Gastroesophageal sphincter (tissue), 4 donors: ENCODE measurements around the gene HSH2D. TPM values are rescaled to one million over a fixed set of nuclear protein-coding genes. Genes with fewer than 3 reads are reported as not detected.

Experiments
- ATAC-seq: fragments of 150-250 bp; one replicate; pipeline ENCODE4 v1.9.1; 2016; ENCODE audit warnings: mild to moderate bottlenecking, moderate library complexity
- H3K27ac ChIP-seq, 4 donors: fragments of 200-600 bp; sonication (generic) in 3 of 4; 1 replicate in 3 of 4; 2 replicates in 1 of 4; pipeline ENCODE4 v1.5.1; 2016 to 2019
- H3K27me3 ChIP-seq: fragments of 200-600 bp; sonication (generic); one replicate; pipeline ENCODE4 v1.5.1; 2019
- H3K36me3 ChIP-seq, 2 donors: fragments of 200-600 bp; sonication (generic); one replicate each; pipeline ENCODE4 v1.5.1; 2019; ENCODE audit warnings: control low read depth in 1 of 2
- H3K4me1 ChIP-seq, 3 donors: fragments of 200-600 bp; sonication (generic); 1 replicate in 2 of 3; 2 replicates in 1 of 3; pipeline ENCODE4 v1.5.1; 2016 to 2019; ENCODE audit warnings: control low read depth in 2 of 3
- H3K4me3 ChIP-seq, 2 donors: fragments of 200-600 bp; sonication (generic); one replicate each; pipeline ENCODE4 v1.5.1; 2019; ENCODE audit warnings: mild to moderate bottlenecking in 1 of 2, moderate library complexity in 1 of 2
- H3K9me3 ChIP-seq, 3 donors: fragments of 200-600 bp; sonication (generic); one replicate each; pipeline ENCODE4 v1.5.1; 2017 to 2019; ENCODE audit warnings: control low read depth in 2 of 3
- CTCF ChIP-seq, 4 experiments: fragments of 200-600 bp in 2 of 4; fragments of 450-650 bp in 2 of 4; sonication (generic) in 1 of 4; IDR thresholded peaks; one replicate each; pipeline ENCODE4 v1.5.1; 2017 to 2019; ENCODE audit warnings: antibody characterized with exemption in 4 of 4, mild to moderate bottlenecking in 2 of 4, moderate library complexity in 2 of 4
- EP300 ChIP-seq: sonication (generic); formaldehyde crosslinking; IDR thresholded peaks from one replicate; pipeline ENCODE4 v1.6.1; 2017; ENCODE audit warnings: antibody characterized with exemption, mild to moderate bottlenecking
- POLR2A ChIP-seq, 2 donors: fragments of 450-650 bp; IDR thresholded peaks; one replicate each; pipeline ENCODE4 v1.6.1; 2017; ENCODE audit warnings: antibody characterized with exemption in 2 of 2, mild to moderate bottlenecking in 2 of 2, moderate library complexity in 1 of 2
- POLR2AphosphoS5 ChIP-seq: sonication (generic); formaldehyde crosslinking; IDR thresholded peaks from one replicate; pipeline ENCODE4 v1.6.1; 2017; ENCODE audit warnings: antibody characterized with exemption
- WGBS, 2 donors: methylation state at CpG; one replicate each; pipeline ENCODE4 v1.1.5; 2018; ENCODE audit warnings: low coverage in 1 of 2; 5-methylcytosine and 5-hydroxymethylcytosine counted together
- total RNA-seq, 4 donors: library from RNA; depleted of rRNA; stranded (reverse); fragments of >200 nt; gene quantifications; one replicate each; pipeline ENCODE4 v1.1.0, GENCODE V29; 2016

Gene HSH2D
- total RNA-seq, 4 donors from 2014 or later, result 0.87 to 0.94 TPM; not detected in 2

DNA sequence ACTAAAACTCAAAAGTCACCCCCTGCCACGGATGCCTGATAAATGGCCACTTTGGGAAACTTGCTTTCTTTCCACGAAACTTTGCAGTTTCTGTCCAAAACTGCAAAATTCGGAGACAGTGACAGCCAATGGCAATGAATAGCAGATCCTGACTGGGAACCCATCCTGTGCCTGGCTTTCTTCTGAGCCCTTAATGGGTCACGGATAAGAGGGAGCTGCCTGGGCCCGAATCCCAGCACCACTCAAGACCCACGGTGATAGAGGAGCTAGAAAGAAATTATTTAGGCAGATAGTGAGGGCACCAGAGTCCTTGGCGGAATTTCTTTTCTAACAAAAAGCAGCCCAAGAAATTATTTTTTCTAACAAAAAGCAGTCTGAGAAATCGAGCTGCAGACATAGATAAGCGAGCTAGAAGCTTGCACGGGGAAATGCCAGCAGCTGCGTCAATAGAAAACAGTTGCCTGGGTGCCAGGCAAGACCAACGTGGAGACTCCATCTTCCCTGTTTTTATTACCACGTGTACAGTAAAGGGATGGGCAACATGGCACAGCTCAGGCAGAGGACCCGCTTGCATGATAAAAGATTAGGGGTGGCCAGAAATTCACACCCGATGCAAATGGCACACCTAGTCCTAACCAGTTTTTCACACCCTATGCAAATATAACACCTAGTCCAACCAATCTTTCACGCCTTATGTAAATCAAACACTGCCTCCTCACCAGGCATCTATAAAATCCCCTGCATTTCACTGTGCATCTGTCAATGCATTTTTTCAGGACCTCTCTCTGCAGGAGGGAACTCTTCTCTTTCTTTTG is 7.1 kb upstream of the HSH2D start:
- no peaks in the 10 kb centered on the region for H3K4me1 ChIP-seq
- H3K27me3 ChIP-seq, result no peaks in the 10 kb centered on the region
- peaks cover 0 to 31% of the 10 kb centered on the region in 2 donors for H3K36me3 ChIP-seq
- H3K9me3 ChIP-seq, result no peaks in the 10 kb centered on the region
- no peak for ATAC-seq
- 49 to 55% methylated on average over 5 to 16 of the region's 16 CpGs for WGBS, 2 donors
- no peak overlapping the region for H3K4me3 ChIP-seq
- H3K27ac ChIP-seq, result no peak overlapping the region
- TF ChIP-seq CTCF (IDR thresholded peaks at IDR 0.05), result no peak
- TF ChIP-seq POLR2AphosphoS5, result no peak
- TF ChIP-seq POLR2A (IDR thresholded peaks at IDR 0.05), result no peak
- TF ChIP-seq EP300, result no peak

- ATAC-seq, result no peak
- WGBS, 2 donors, result 43% methylated on average over 5 of the region's 13 CpGs; no CpG with 5 or more reads in 1 of the 2 donors
- no peaks in the 10 kb centered on the region for H3K9me3 ChIP-seq
- no peaks in the 10 kb centered on the region for H3K36me3 ChIP-seq
- H3K4me1 ChIP-seq, result no peaks in the 10 kb centered on the region
- H3K27ac ChIP-seq, result no peak overlapping the region
- H3K4me3 ChIP-seq, result no peak overlapping the region
- TF ChIP-seq POLR2A (IDR thresholded peaks at IDR 0.05), result no peak
- TF ChIP-seq CTCF (IDR thresholded peaks at IDR 0.05), result no peak
- TF ChIP-seq POLR2AphosphoS5, result no peak
- TF ChIP-seq EP300, result no peak
- peaks cover 11% of the 10 kb centered on the region for H3K27me3 ChIP-seq
Observed at GRCh38 chr19:16139752-16140151, 3.7 kb upstream of the HSH2D start.

- 17% methylated on average over 2 of the region's 4 CpGs; no CpG with 5 or more reads in 1 of the 2 donors for WGBS, 2 donors
- ATAC-seq, result no peak
- no peaks in the 10 kb centered on the region for H3K9me3 ChIP-seq
- no peak overlapping the region for H3K4me3 ChIP-seq
- TF ChIP-seq EP300 (no peak), POLR2A (IDR thresholded peaks at IDR 0.05) (no peak), CTCF (IDR thresholded peaks at IDR 0.05) (no peak), POLR2AphosphoS5 (no peak)
- H3K4me1 ChIP-seq, result no peaks in the 10 kb centered on the region
- H3K36me3 ChIP-seq, result no peaks in the 10 kb centered on the region
- peaks cover 11% of the 10 kb centered on the region for H3K27me3 ChIP-seq
- no peak overlapping the region for H3K27ac ChIP-seq
Observed at GRCh38 chr19:16141043-16141442, 2.4 kb upstream of the HSH2D start.

GRCh38 chr19:16142032-16142580 is 1.4 kb upstream of the HSH2D start:
- Histone ChIP-seq H3K9me3 (no peaks in the 10 kb centered on the region), H3K27me3 (peaks cover 11% of the 10 kb centered on the region), H3K4me1 (no peaks in the 10 kb centered on the region), H3K4me3 (no peak overlapping the region), H3K27ac (no peak overlapping the region), H3K36me3 (no peaks in the 10 kb centered on the region)
- WGBS, 2 donors, result 83 to 85% methylated on average over 6 to 7 of the region's 9 CpGs
- no peak for ATAC-seq
- TF ChIP-seq CTCF (IDR thresholded peaks at IDR 0.05) (no peak), POLR2AphosphoS5 (no peak), EP300 (no peak), POLR2A (IDR thresholded peaks at IDR 0.05) (no peak)

- no peak for ATAC-seq
- Histone ChIP-seq H3K4me1 (no peaks in the 10 kb centered on the region), H3K36me3 (no peaks in the 10 kb centered on the region), H3K4me3 (no peak overlapping the region), H3K27me3 (peaks cover 11% of the 10 kb centered on the region), H3K27ac (no peak overlapping the region), H3K9me3 (no peaks in the 10 kb centered on the region)
- WGBS, 2 donors, result 60% methylated on average over 1 of the region's 1 CpG; no CpG with 5 or more reads in 1 of the 2 donors
- TF ChIP-seq POLR2A (IDR thresholded peaks at IDR 0.05) (no peak), CTCF (IDR thresholded peaks at IDR 0.05) (no peak), POLR2AphosphoS5 (no peak), EP300 (no peak)
Observed at GRCh38 chr19:16144216-16144581, 714 bp downstream of the HSH2D start.
